ENCODE results near the gene KLHL6. TPM values are rescaled to one million over a fixed set of nuclear protein-coding genes. Genes with fewer than 3 reads are reported as not detected.
"Not testable (repeated sequence)": the region's sequence is repeated elsewhere in the genome, so short reads cannot be mapped to it uniquely, and the experiment has no call there.

The KLHL6 gene
- total RNA-seq, 2 donors from 2014 or later = 6.6 to 10.2 TPM

DNA sequence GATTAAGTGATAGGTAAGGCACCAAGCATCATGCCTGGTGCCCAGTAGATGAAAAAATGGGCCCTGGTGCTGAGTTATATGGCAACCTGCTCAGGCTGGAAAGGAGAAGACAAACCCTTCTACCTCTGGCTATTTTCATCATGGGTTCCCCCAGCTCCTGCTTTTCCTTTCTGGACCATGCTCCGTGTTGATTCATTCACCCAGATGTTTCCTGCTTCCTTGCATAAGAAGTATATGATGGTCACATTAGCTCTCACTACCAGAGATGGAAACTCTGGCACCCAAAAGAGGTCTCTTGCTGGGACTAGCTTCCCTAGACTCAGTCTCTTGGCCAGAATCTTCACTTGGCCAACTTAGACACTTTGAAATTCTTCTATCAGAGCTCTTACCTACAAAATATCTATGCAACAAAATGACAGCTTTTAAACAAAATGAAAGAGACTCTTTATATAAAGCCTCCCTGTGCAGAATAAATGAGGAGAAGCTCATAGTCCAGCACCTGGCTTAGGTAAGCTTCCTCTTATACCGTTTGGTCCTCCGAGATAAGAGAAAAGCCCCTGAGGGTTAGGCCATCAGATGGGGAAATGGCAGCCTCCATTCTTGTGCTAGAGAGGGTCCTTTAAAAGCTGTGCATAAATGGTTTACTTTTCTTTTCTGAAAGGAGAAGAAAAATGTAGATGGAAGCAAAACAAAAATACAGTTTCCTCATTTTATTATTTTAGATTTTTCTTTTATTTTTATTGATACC is 80.3 kb downstream of the KLHL6 start:
- Histone ChIP-seq H3K27ac (no peak overlapping the region), H3K27me3 (replicated peaks; ENCODE audit: insufficient read depth) (no peaks in the 10 kb centered on the region), H3K4me1 (ENCODE audit: control insufficient read depth in 1 of 2, low read depth in 2 of 2) (no peaks in the 10 kb centered on the region), H3K36me3 (no peaks in the 10 kb centered on the region), H3K4me3 (no peak overlapping the region), H3K9me3 (no peaks in the 10 kb centered on the region)
- DNase-seq (ENCODE audit: low spot score) (no peak), ATAC-seq (ENCODE audit: insufficient number of reproducible peaks, low FRiP score, low read depth) (no peak)
- TF ChIP-seq, protein P1, sequence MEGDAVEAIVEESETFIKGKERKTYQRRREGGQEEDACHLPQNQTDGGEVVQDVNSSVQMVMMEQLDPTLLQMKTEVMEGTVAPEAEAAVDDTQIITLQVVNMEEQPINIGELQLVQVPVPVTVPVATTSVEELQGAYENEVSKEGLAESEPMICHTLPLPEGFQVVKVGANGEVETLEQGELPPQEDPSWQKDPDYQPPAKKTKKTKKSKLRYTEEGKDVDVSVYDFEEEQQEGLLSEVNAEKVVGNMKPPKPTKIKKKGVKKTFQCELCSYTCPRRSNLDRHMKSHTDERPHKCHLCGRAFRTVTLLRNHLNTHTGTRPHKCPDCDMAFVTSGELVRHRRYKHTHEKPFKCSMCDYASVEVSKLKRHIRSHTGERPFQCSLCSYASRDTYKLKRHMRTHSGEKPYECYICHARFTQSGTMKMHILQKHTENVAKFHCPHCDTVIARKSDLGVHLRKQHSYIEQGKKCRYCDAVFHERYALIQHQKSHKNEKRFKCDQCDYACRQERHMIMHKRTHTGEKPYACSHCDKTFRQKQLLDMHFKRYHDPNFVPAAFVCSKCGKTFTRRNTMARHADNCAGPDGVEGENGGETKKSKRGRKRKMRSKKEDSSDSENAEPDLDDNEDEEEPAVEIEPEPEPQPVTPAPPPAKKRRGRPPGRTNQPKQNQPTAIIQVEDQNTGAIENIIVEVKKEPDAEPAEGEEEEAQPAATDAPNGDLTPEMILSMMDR (IDR thresholded peaks at IDR 0.05) = no peak

GRCh38 chr3:183473969-183474368 is 81.5 kb downstream of the KLHL6 start:
- TF ChIP-seq, protein P1 (IDR thresholded peaks at IDR 0.05) = no peak
- no peak for ATAC-seq (ENCODE audit: insufficient number of reproducible peaks, low FRiP score, low read depth)
- DNase-seq (ENCODE audit: low spot score) = no peak
- no peaks in the 10 kb centered on the region for H3K4me1 ChIP-seq (ENCODE audit: control insufficient read depth in 1 of 2, low read depth in 2 of 2)
- no peaks in the 10 kb centered on the region for H3K27me3 ChIP-seq (replicated peaks; ENCODE audit: insufficient read depth)
- H3K27ac ChIP-seq = no peak overlapping the region
- no peak overlapping the region for H3K4me3 ChIP-seq
- H3K36me3 ChIP-seq = no peaks in the 10 kb centered on the region
- no peaks in the 10 kb centered on the region for H3K9me3 ChIP-seq

- TF ChIP-seq, protein P1 (IDR thresholded peaks at IDR 0.05) = no peak
- H3K27ac ChIP-seq = no peak overlapping the region
- no peaks in the 10 kb centered on the region for H3K27me3 ChIP-seq (replicated peaks; ENCODE audit: insufficient read depth)
- ATAC-seq (ENCODE audit: insufficient number of reproducible peaks, low FRiP score, low read depth) (no peak), DNase-seq (ENCODE audit: low spot score) (no peak)
- no peaks in the 10 kb centered on the region for H3K4me1 ChIP-seq (ENCODE audit: control insufficient read depth in 1 of 2, low read depth in 2 of 2)
- H3K9me3 ChIP-seq = no peaks in the 10 kb centered on the region
- no peak overlapping the region for H3K4me3 ChIP-seq
- no peaks in the 10 kb centered on the region for H3K36me3 ChIP-seq
Measured at GRCh38 chr3:183472155-183472554, 83.4 kb downstream of the KLHL6 start.

- ATAC-seq (ENCODE audit: insufficient number of reproducible peaks, low FRiP score, low read depth) (no peak), DNase-seq (ENCODE audit: low spot score) (no peak)
- no peak overlapping the region for H3K4me3 ChIP-seq
- no peaks in the 10 kb centered on the region for H3K9me3 ChIP-seq
- H3K4me1 ChIP-seq (ENCODE audit: control insufficient read depth in 1 of 2, low read depth in 2 of 2) = no peaks in the 10 kb centered on the region
- no peaks in the 10 kb centered on the region for H3K27me3 ChIP-seq (replicated peaks; ENCODE audit: insufficient read depth)
- TF ChIP-seq, protein P1 (IDR thresholded peaks at IDR 0.05) = no peak
- no peak overlapping the region for H3K27ac ChIP-seq
- H3K36me3 ChIP-seq = no peaks in the 10 kb centered on the region
Measured at GRCh38 chr3:183468424-183468823, 87.1 kb downstream of the KLHL6 start.

GRCh38 chr3:183466575-183466974 is 88.9 kb downstream of the KLHL6 start:
- H3K27me3 ChIP-seq (replicated peaks; ENCODE audit: insufficient read depth) = no peaks in the 10 kb centered on the region
- TF ChIP-seq, protein P1 (IDR thresholded peaks at IDR 0.05) = no peak
- no peak for ATAC-seq (ENCODE audit: insufficient number of reproducible peaks, low FRiP score, low read depth)

DNA sequence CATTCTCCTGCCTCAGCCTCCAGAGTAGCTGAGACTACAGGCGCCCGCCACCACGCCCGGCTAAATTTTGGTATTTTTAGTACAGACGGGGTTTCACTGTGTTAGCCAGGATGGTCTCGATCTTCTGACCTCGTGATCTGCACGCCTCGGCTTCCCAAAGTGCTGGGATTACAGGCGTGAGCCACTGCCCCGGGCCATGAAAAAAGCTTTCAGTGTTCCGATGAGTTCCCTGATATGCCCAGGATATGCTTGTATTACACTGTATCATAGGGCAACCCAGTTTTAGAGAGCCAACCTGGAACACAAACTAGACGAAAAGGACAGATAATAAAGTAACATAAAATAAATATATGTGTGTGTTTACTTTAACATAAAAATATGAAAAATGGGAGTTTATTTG is 89.8 kb downstream of the KLHL6 start:
- H3K36me3 ChIP-seq; H3K4me1 ChIP-seq (ENCODE audit: control insufficient read depth in 1 of 2, low read depth in 2 of 2); H3K27ac ChIP-seq; H3K27me3 ChIP-seq (replicated peaks; ENCODE audit: insufficient read depth); H3K4me3 ChIP-seq; H3K9me3 ChIP-seq; ATAC-seq (ENCODE audit: insufficient number of reproducible peaks, low FRiP score, low read depth); DNase-seq (ENCODE audit: low spot score): not testable (repeated sequence)

More at GRCh38 chr3:183466575-183466974, 88.9 kb downstream of the KLHL6 start:
- no peak for DNase-seq (ENCODE audit: low spot score)
- Histone ChIP-seq H3K27ac (no peak overlapping the region), H3K4me3 (no peak overlapping the region), H3K36me3 (no peaks in the 10 kb centered on the region), H3K9me3 (no peaks in the 10 kb centered on the region), H3K4me1 (ENCODE audit: control insufficient read depth in 1 of 2, low read depth in 2 of 2) (no peaks in the 10 kb centered on the region)

All from thoracic aorta (tissue), 2 donors.